Medulla oblongata (tissue), 1 donor: ENCODE results near the gene TMSB4Y.

Experiments
- DNase-seq: peaks from one replicate; pipeline ENCODE4 v3.0.0-alpha.2; 2015; ENCODE audit errors: extremely low spot score

TMSB4Y gene

GRCh38 chrY:13703568-13703968 lies at the start of gene TMSB4Y:
TMSB4Y (plus strand) TSS chrY:13703899.
- DNase-seq = peak; percentile 82

GRCh38 chrY:13664162-13664561 lies 39.5 kb upstream of the TMSB4Y start:
- DNase-seq = no peak

- DNase-seq = no peak
Observed at GRCh38 chrY:13671122-13671521, 32.6 kb upstream of the TMSB4Y start.

DNA sequence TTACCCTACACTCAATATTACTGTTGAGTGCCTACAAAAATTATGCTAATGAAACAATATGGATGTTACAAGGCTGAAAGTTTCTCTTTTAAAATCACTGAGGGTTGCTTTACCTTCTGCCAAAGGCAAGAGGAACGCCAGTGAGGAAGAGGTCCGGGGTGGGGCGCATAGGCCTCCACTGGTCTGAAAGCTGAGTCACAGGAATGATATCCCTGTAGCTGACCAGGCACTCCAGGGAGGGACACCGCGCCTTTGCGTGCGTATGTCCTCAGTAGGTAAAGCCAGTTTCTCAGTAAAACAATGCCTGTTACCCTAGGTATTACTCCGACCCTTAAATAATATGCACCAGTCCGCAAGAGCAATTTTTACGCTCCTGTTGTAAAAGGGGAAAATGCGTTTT lies 1.4 kb upstream of the TMSB4Y start:
- DNase-seq = no peak

- DNase-seq = peak; percentile 47
Observed at GRCh38 chrY:13704121-13704930, 627 bp downstream of the TMSB4Y start.

GRCh38 chrY:13705197-13705596 lies 1.5 kb downstream of the TMSB4Y start:
- peak; percentile 63 for DNase-seq

GRCh38 chrY:13708038-13708437 lies 4.3 kb downstream of the TMSB4Y start:
- DNase-seq = no peak

DNA sequence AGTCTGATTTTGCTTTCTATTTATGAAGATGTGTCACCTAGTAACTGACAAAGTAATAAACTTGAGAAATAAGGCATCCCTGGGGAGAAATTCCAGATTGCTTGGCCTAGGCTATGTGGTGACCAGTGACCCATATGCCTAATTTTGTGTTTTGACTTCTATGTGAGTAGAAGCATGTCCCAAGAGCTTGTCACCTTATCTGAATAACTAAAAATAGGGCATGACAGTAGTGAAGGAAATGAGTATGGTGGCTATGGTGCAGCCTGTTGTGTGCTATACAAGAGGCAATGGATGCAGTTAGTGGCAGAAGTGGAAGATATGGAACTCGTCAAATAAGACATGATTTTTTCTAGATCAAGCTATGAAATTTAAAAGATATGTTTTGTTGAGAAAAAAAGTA lies 15.3 kb downstream of the TMSB4Y start:
- no peak for DNase-seq

DNA sequence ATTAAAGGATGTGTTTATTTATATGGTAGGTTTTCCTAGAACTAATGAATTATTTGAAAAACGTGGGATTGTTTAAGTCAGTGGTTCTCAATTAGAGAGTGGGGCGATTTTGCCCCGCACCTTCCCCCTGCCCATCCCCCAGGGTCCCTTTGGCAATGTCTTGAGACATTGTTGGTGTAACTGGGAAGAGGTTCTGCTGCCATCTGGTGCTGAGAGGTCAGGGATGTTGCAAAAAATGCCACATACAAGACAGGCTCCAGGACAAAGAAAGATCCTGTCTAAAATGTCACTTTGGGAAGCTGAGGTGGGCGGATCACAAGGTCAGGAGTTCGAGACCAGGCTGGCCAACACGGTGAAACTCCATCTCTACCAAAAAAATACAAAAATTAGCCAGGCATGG lies 25.8 kb downstream of the TMSB4Y start:
- DNase-seq = peak; percentile 42

GRCh38 chrY:13738618-13739017 lies 34.9 kb downstream of the TMSB4Y start:
- peak; percentile 54 for DNase-seq

DNA sequence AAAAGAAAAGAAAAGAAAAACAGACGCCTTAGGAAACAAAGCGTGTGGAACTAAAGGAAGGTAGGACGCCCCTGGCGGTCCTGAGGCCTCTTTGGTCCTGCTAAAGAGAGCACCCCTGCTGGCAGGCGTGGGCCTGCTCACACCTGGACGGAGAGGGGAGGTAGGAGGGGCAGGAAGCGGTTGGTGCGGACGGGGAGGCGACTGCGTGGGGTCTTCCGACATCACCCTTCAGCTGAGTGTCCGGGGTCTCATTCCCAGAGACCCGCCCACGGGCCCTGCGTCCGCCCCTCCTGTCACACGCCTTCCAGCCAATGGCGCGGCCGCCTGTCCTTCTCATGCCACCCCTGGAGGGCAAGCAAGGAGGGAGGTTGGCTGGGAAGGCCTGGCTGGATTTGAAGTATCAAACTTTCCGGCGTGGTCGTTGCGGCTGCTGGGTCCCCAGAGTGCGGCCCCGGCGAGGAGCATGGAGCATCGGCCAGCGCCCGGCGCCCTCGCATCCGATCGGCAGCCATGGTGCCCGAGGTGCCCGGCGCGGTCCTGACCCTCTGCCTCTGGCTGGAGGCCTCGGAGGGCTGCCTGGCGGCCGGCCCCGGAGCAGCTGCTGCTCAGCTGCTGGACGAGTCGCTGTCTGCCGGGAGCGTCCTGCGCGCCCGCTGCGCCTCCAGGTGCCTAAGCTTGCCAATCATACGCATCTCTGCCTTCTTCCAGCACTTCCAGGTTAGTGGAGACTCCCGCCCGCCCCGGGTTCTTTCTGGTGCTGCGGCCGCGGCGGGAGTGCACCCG lies 47.8 kb downstream of the TMSB4Y start:
- DNase-seq = peak; percentile 9

GRCh38 chrY:13754661-13755060 lies 51.0 kb downstream of the TMSB4Y start:
- no peak for DNase-seq
